Parathyroid adenoma (tissue), 2 donors: ENCODE measurements around the gene FLRT1.

Experiments used
- H2AFZ ChIP-seq: fragments of 300-600 bp; sonication (generic); one replicate; pipeline ENCODE4 v1.7.0; 2017; ENCODE audit warnings: antibody characterized with exemption, mild to moderate bottlenecking
- H3K27ac ChIP-seq: fragments of 300-600 bp; sonication (generic); one replicate; pipeline ENCODE4 v1.7.0; 2017
- H3K27me3 ChIP-seq: fragments of 300-600 bp; sonication (generic); one replicate; pipeline ENCODE4 v1.7.0; 2017; ENCODE audit warnings: low read length; ENCODE audit not compliant: control insufficient read depth, insufficient read depth
- H3K36me3 ChIP-seq: fragments of 300-600 bp; sonication (generic); one replicate; pipeline ENCODE4 v1.7.0; 2017; ENCODE audit warnings: low read length; ENCODE audit not compliant: control insufficient read depth, insufficient read depth
- H3K4me1 ChIP-seq: fragments of 300-600 bp; sonication (generic); one replicate; pipeline ENCODE4 v1.7.0; 2017; ENCODE audit warnings: control low read depth
- H3K4me2 ChIP-seq: fragments of 300-600 bp; sonication (generic); one replicate; pipeline ENCODE4 v1.7.0; 2017; ENCODE audit warnings: low read length
- H3K4me3 ChIP-seq: fragments of 300-600 bp; sonication (generic); one replicate; pipeline ENCODE4 v1.7.0; 2017; ENCODE audit warnings: low read depth, low read length
- H3K79me2 ChIP-seq: fragments of 300-600 bp; sonication (generic); one replicate; pipeline ENCODE4 v1.7.0; 2017; ENCODE audit warnings: control low read depth
- H3K9ac ChIP-seq: fragments of 300-600 bp; sonication (generic); one replicate; pipeline ENCODE4 v1.7.0; 2017; ENCODE audit warnings: mild to moderate bottlenecking
- H3K9me3 ChIP-seq: fragments of 300-600 bp; sonication (generic); one replicate; pipeline ENCODE4 v1.7.0; 2017; ENCODE audit warnings: low read length; ENCODE audit not compliant: control insufficient read depth
- CTCF ChIP-seq: fragments of 300-600 bp; sonication (generic); IDR thresholded peaks from one replicate; pipeline ENCODE4 v1.7.0; 2017; ENCODE audit warnings: antibody characterized with exemption, mild to moderate bottlenecking
- donor health status: primary hyperparathyroidism.

FLRT1 gene

DNA sequence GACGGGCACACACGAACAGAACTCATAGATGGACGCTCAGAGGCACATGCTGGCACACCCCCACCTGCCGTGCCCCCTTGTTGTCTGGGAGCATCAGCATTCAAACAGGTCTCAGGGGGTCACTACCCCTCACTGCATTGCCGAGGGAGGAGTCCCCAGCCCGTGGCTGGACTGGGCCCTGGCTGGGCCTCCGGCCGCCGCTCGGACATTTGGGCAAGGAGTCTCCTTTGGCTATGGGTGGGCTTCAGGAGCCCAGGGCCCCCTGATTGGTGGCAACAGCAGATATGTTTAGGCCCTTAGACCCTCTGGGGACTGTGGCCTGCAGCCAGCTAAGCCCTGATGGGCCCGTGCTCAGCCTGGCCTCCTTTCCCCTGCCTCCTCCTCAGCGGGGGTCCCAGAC is 41.9 kb downstream of the FLRT1 start:
- no peak overlapping the region for H3K4me3 ChIP-seq
- H3K4me1 ChIP-seq: no peaks in the 10 kb centered on the region
- H3K4me2 ChIP-seq: no peak overlapping the region
- H3K27ac ChIP-seq: no peak overlapping the region
- no peak overlapping the region for H2AFZ ChIP-seq
- TF ChIP-seq CTCF: no peak
- no peaks in the 10 kb centered on the region for H3K79me2 ChIP-seq
- H3K27me3 ChIP-seq: no peaks in the 10 kb centered on the region
- H3K9me3 ChIP-seq: no peaks in the 10 kb centered on the region
- H3K9ac ChIP-seq: no peak overlapping the region
- H3K36me3 ChIP-seq: no peaks in the 10 kb centered on the region

DNA sequence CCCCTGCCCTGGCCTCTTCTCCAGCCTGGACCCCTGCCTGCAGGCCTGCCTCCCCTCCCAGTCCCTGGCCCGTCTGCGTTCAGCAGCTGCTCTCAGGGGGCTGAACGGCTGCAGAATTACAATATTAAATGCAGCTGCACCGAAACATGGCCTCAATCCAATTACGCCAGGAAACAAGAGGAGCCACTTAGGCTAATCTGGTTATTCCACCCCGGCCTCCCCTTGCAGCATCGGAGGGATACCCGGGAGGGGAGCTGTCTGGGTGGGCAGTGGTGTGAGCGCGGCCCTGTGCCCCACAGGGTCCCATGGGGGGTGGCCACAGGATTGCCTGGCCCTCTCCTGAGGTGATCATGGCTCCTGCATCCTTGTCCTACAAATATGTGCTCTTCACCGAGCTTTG is 42.6 kb downstream of the FLRT1 start:
- no peaks in the 10 kb centered on the region for H3K9me3 ChIP-seq
- TF ChIP-seq CTCF: no peak

DNA sequence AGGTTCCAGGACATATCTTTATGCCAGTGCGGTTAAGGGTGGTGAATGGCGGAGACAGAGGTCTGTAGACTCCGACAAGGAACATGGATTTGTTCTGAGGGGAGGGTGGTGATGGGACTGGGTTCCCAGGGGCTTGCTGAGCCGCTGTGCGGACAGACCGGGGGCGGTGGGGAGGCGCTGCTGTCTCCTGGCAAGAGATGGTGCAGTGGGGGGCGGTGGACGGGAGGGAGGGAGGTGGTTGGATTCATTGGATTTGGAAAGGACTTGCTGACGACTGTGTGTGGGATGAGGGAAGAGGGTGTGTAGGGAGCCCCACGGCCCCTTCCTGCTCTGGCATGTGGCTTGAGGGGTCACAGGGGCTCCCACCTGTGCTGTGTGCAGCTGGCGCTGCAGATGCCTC is 43.2 kb downstream of the FLRT1 start:
- Histone ChIP-seq H3K36me3 (no peaks in the 10 kb centered on the region), H3K27me3 (no peaks in the 10 kb centered on the region), H3K4me3 (no peak overlapping the region), H3K27ac (no peak overlapping the region), H3K9ac (no peak overlapping the region), H3K79me2 (no peaks in the 10 kb centered on the region), H3K4me2 (no peak overlapping the region), H2AFZ (no peak overlapping the region), H3K4me1 (no peaks in the 10 kb centered on the region), H3K9me3 (no peaks in the 10 kb centered on the region)
- TF ChIP-seq CTCF: no peak

More for the DNA sequence above, 42.6 kb downstream of the FLRT1 start:
- Histone ChIP-seq H3K27ac (no peak overlapping the region), H3K27me3 (no peaks in the 10 kb centered on the region), H3K9ac (no peak overlapping the region), H2AFZ (no peak overlapping the region), H3K4me1 (no peaks in the 10 kb centered on the region), H3K36me3 (no peaks in the 10 kb centered on the region), H3K4me2 (no peak overlapping the region), H3K4me3 (no peak overlapping the region), H3K79me2 (no peaks in the 10 kb centered on the region)

DNA sequence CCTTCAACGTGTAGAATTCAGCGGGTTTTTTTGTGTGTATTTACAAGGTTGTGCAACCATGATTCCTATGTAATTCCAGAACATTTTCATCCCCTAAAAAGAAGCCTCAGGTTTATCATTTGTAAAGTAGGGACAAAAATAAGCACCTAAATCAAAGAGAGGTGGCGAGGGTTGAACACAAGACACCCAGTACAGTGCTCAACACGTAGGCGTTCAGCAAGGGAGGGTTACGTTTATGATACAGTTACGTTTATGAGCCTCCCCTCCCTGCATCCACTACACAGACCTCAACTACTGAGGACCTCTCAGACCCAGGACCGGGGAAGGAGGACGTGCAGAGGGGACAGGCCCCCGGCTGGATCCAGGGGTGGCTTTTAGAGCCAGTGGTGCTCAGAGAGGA is 44.7 kb downstream of the FLRT1 start:
- no peak overlapping the region for H3K4me3 ChIP-seq
- no peak for TF ChIP-seq CTCF
- no peaks in the 10 kb centered on the region for H3K4me1 ChIP-seq
- H3K4me2 ChIP-seq: no peak overlapping the region
- no peaks in the 10 kb centered on the region for H3K36me3 ChIP-seq
- H3K9ac ChIP-seq: no peak overlapping the region
- H3K27me3 ChIP-seq: no peaks in the 10 kb centered on the region
- no peak overlapping the region for H2AFZ ChIP-seq
- no peak overlapping the region for H3K27ac ChIP-seq
- H3K9me3 ChIP-seq: no peaks in the 10 kb centered on the region
- H3K79me2 ChIP-seq: no peaks in the 10 kb centered on the region

- no peak overlapping the region for H3K9ac ChIP-seq
- no peaks in the 10 kb centered on the region for H3K79me2 ChIP-seq
- no peak overlapping the region for H3K27ac ChIP-seq
- H3K4me2 ChIP-seq: no peak overlapping the region
- no peaks in the 10 kb centered on the region for H3K9me3 ChIP-seq
- no peaks in the 10 kb centered on the region for H3K27me3 ChIP-seq
- no peak overlapping the region for H3K4me3 ChIP-seq
- no peaks in the 10 kb centered on the region for H3K36me3 ChIP-seq
- H2AFZ ChIP-seq: no peak overlapping the region
- no peaks in the 10 kb centered on the region for H3K4me1 ChIP-seq
- no peak for TF ChIP-seq CTCF
Measured at GRCh38 chr11:64081745-64082442, 46.2 kb downstream of the FLRT1 start.
